ENCODE data around the gene ZKSCAN1.

ZKSCAN1 gene

GRCh38 chr7:100082978-100083377, 67.6 kb downstream of the ZKSCAN1 start:
- DNase-seq: no peak

GRCh38 chr7:100085515-100085914, 70.1 kb downstream of the ZKSCAN1 start:
- no peak for DNase-seq

GRCh38 chr7:100087055-100087750, 71.8 kb downstream of the ZKSCAN1 start:
- DNase-seq: no peak

GRCh38 chr7:100088095-100088620, 72.8 kb downstream of the ZKSCAN1 start:
- DNase-seq: no peak

GRCh38 chr7:100088621-100089457, 73.4 kb downstream of the ZKSCAN1 start, which contains the start of gene COPS6:
COPS6 (plus strand) TSS chr7:100088969; CDS start chr7:100088991, 22 bp downstream.
- DNase-seq: peak; percentile 92

GRCh38 chr7:100089458-100090196, 74.2 kb downstream of the ZKSCAN1 start:
- no peak for DNase-seq

- DNase-seq: no peak
Measured at GRCh38 chr7:100090527-100091410, 75.4 kb downstream of the ZKSCAN1 start.
